ENCODE results near the gene PDXK. TPM values are rescaled to one million over a fixed set of nuclear protein-coding genes. Genes with fewer than 3 reads are reported as not detected.

PDXK gene
- total and polyA plus RNA-seq, 2 of the 13 experiments (the other 11 are each of a cell fraction or from before 2014, with no cell fraction given), result 114 to 184 TPM

DNA sequence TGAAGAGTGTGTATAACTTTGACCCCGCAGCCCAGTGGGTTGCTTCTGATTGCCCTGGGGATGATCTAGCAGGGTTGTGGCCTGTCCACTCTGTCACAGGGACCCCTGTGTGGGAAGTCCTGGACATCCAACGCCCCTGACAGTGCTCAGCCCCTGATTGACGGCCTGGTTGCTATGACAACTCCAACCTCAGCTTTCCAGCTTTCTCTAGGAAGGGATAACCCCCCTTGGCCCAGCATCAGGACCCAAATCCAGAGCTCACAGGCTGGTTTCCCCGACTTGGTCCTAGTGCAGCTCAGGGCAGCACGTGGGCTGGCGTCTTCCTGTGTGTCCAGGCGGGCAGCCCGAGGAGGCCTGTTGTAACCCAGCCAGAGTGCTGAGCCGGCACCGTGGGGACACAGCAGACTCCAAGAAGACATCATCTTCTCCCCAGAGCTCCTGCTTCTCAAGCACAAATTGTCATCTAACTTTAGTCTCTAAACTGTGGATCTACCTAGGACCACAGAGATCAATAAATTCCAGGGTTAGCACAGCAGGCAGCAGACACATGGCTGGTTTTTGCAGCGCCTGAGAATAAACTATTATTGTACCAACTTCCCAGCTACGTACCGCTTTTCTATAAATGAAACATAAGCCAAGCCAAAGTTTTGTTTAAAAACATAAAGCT, 18.9 kb upstream of the PDXK start:
- peak overlapping the region; percentile 41 for H3K4me2 ChIP-seq (ENCODE audit: low read depth, low read length)
- DNase-seq (ENCODE audit: low spot score) (no peak), FAIRE-seq (no peak), ATAC-seq (peak; percentile 31)
- no peak overlapping the region for H3K4me3 ChIP-seq (replicated peaks in 1 of 3; ENCODE audit: insufficient read depth in 1 of 3, low read depth in 2 of 3, low read length in 3 of 3)
- peaks cover 2 to 9% of the 10 kb centered on the region in 2 experiments; a peak in 2 of 5 replicates for H3K36me3 ChIP-seq (replicated peaks in 1 of 2; ENCODE audit: control insufficient read depth in 1 of 2, insufficient read depth in 2 of 2, low read length in 2 of 2)
- H3K79me2 ChIP-seq (ENCODE audit: insufficient read depth, low read length), result no peaks in the 10 kb centered on the region
- H3K4me1 ChIP-seq (ENCODE audit: insufficient read depth, low read length), result peaks cover 79% of the 10 kb centered on the region
- in situ Hi-C loops (cut with HindIII; ENCODE audit: extremely low pct_ligation_motif_present, low pct_unique_long_range_greater_than_20kb) (no loop called here), intact Hi-C loops (cut with micrococcal nuclease; ENCODE audit: unreplicated experiment) (loop anchor here (10.0 kb wide), 1 partner anchor 75 kb away; the partner anchor contains the start of gene CSTB)
- no peak overlapping the region for H3K9ac ChIP-seq (ENCODE audit: insufficient read depth, low read depth, low read length)
- no TSS peak for BruUV-seq (replicated peaks)
- WGBS (ENCODE audit: low lambda C conversion rate), result 51% methylated on average over 7 of the region's 13 CpGs
- H4K20me1 ChIP-seq (ENCODE audit: insufficient read depth, low read length), result no peaks in the 10 kb centered on the region
- H3K9me3 ChIP-seq (ENCODE audit: low read length), result no peaks in the 10 kb centered on the region
- ChIA-PET POLR2A (interaction anchor here (1.2 to 1.8 kb wide), 2 partner anchors 19 to 29 kb away, joined by 5 to 8 read pairs; no protein-coding TSS in a partner anchor), CTCF (ENCODE audit: low intra/inter-chr PET ratio, low total read pairs) (no interaction called here)
- peak overlapping the region; percentile 69 for H3K27ac ChIP-seq (ENCODE audit: extremely low read length, insufficient read depth, low read length)
- H2AFZ ChIP-seq (ENCODE audit: low read length), result no peak overlapping the region
- no peaks in the 10 kb centered on the region for H3K27me3 ChIP-seq (ENCODE audit: control insufficient read depth in 1 of 2, insufficient read depth in 2 of 2, low read length in 2 of 2)
- TF ChIP-seq ETV6 (CRISPR knock-in tag; conservative IDR thresholded peaks at IDR 0.05) (no peak), HNF4A (CRISPR knock-in tag; IDR thresholded peaks at IDR 0.05) (no peak), TFDP2 (CRISPR knock-in tag; IDR thresholded peaks at IDR 0.05) (no peak), KLF16 (CRISPR knock-in tag; IDR thresholded peaks at IDR 0.05) (no peak), CHD4 (IDR thresholded peaks at IDR 0.05; ENCODE audit: borderline replicate concordance, low read length) (no peak), ZBTB1 (CRISPR knock-in tag; IDR thresholded peaks at IDR 0.05; ENCODE audit: borderline replicate concordance) (no peak), SIN3B (IDR thresholded peaks at IDR 0.05; ENCODE audit: low read length) (no peak), ZBTB3 (CRISPR knock-in tag; IDR thresholded peaks at IDR 0.05; ENCODE audit: borderline replicate concordance, low read depth) (no peak), RARG (CRISPR knock-in tag; IDR thresholded peaks at IDR 0.05; ENCODE audit: low read depth) (no peak), CBFB (CRISPR knock-in tag; IDR thresholded peaks at IDR 0.05) (no peak), SP1 (IDR thresholded peaks at IDR 0.05) (no peak), SP1 (CRISPR knock-in tag; IDR thresholded peaks at IDR 0.05) (no peak), ZNF678 (CRISPR knock-in tag; IDR thresholded peaks at IDR 0.05) (no peak), SUZ12 (IDR thresholded peaks at IDR 0.05; ENCODE audit: low read depth, low read length) (no peak), ZNF235 (CRISPR knock-in tag; IDR thresholded peaks at IDR 0.05; ENCODE audit: borderline replicate concordance) (no peak), ZFP82 (CRISPR knock-in tag; IDR thresholded peaks at IDR 0.05; ENCODE audit: borderline replicate concordance) (no peak), RAD21 (CRISPR knock-in tag; IDR thresholded peaks at IDR 0.05) (0 out of 2 replicates have a peak, but pooled peaks have one; percentile 12), GATA4 (IDR thresholded peaks at IDR 0.05; ENCODE audit: borderline replicate concordance, low read depth) (0 out of 2 replicates have a peak, but pooled peaks have one; percentile 13), RFX1 (IDR thresholded peaks at IDR 0.05) (peak; percentile 27; the same call in 1 of the 2 replicates)
- TF ChIP-seq, protein P1, sequence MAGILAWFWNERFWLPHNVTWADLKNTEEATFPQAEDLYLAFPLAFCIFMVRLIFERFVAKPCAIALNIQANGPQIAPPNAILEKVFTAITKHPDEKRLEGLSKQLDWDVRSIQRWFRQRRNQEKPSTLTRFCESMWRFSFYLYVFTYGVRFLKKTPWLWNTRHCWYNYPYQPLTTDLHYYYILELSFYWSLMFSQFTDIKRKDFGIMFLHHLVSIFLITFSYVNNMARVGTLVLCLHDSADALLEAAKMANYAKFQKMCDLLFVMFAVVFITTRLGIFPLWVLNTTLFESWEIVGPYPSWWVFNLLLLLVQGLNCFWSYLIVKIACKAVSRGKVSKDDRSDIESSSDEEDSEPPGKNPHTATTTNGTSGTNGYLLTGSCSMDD (CRISPR knock-in tag; IDR thresholded peaks at IDR 0.05), result no peak
- TF ChIP-seq, protein P2, sequence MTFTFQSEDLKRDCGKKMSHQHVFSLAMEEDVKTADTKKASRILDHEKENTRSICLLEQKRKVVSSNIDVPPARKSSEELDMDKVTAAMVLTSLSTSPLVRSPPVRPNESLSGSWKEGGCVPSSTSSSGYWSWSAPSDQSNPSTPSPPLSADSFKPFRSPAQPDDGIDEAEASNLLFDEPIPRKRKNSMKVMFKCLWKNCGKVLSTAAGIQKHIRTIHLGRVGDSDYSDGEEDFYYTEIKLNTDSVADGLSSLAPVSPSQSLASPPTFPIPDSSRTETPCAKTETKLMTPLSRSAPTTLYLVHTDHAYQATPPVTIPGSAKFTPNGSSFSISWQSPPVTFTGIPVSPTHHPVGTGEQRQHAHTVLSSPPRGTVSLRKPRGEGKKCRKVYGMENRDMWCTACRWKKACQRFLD (CRISPR knock-in tag; IDR thresholded peaks at IDR 0.05; ENCODE audit: borderline replicate concordance), result 0 out of 2 replicates have a peak, but pooled peaks have one; percentile 37
- TF ChIP-seq, protein P3, sequence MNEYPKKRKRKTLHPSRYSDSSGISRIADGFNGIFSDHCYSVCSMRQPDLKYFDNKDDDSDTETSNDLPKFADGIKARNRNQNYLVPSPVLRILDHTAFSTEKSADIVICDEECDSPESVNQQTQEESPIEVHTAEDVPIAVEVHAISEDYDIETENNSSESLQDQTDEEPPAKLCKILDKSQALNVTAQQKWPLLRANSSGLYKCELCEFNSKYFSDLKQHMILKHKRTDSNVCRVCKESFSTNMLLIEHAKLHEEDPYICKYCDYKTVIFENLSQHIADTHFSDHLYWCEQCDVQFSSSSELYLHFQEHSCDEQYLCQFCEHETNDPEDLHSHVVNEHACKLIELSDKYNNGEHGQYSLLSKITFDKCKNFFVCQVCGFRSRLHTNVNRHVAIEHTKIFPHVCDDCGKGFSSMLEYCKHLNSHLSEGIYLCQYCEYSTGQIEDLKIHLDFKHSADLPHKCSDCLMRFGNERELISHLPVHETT (CRISPR knock-in tag; conservative IDR thresholded peaks at IDR 0.05), result no peak

Data from HepG2 (cell line).